GM12878 (cell line): ENCODE measurements around the gene OSBPL2. TPM values are rescaled to one million over a fixed set of nuclear protein-coding genes. Genes with fewer than 3 reads are reported as not detected.

ENCODE experiments used
- ATAC-seq: fragments of 200-7000 bp; cut with Tn5 transposase; 3 replicates; pipeline ENCODE4 v1.9.1; 2020; ENCODE audit warnings: mild to moderate bottlenecking, moderate library complexity
- BruUV-seq: library from RNA; stranded (reverse); fragments of 400-500 nt; replicated peaks from 2 replicates; lab custom pipeline; 2021; lab: Mats Ljungman, UMichigan
- CTCF ChIA-PET: fragments of 300-600 bp; sonication (Branson Sonifier 250); formaldehyde crosslinking; extraction: SDS; loops from one replicate; lab custom pipeline; 2021; ENCODE audit warnings: inconsistent platforms; lab: Yijun Ruan, JAX
- POLR2A ChIA-PET: fragments of 350-600 bp; formaldehyde crosslinking; extraction: SDS; loops from one replicate; lab custom pipeline; 2021; ENCODE audit warnings: inconsistent platforms; lab: Charles Lee
- RAD21 ChIA-PET: fragments of 300-600 bp; sonication (Branson Sonifier 250); formaldehyde crosslinking; loops from one replicate; lab custom pipeline; 2023; ENCODE audit warnings: antibody characterized with exemption; ENCODE audit not compliant: unreplicated experiment; lab: Charles Lee
- SMC1A ChIA-PET: fragments of 300-600 bp; sonication (Branson Sonifier 250); formaldehyde crosslinking; loops from one replicate; lab custom pipeline; 2023; ENCODE audit not compliant: unreplicated experiment, uncharacterized antibody; lab: Charles Lee
- DNase-seq: peaks from one replicate; pipeline ENCODE4 v3.0.0-alpha.2; 2011; ENCODE audit warnings: low read depth, low spot score
- FAIRE-seq: peaks from 3 replicates; lab custom pipeline; 2011; peaks lifted over from hg19 to GRCh38; lab: Jason Lieb, UNC
- H2AFZ ChIP-seq: 2 replicates; pipeline ENCODE4 v1.6.0; 2011; ENCODE audit warnings: low read depth, low read length, control low read depth; ENCODE audit not compliant: control insufficient read depth
- H3K27ac ChIP-seq: 2 replicates; pipeline ENCODE4 v1.5.1; 2011; ENCODE audit warnings: control low read depth; ENCODE audit not compliant: control insufficient read depth, insufficient read depth
- H3K27me3 ChIP-seq, 2 experiments: replicated peaks in 1 of 2; 2 replicates each; pipeline versions ENCODE4 v1.6.0 to v1.6.1; 2011; ENCODE audit warnings: low read length in 1 of 2; ENCODE audit not compliant: control insufficient read depth in 2 of 2, insufficient read depth in 2 of 2
- H3K36me3 ChIP-seq, 2 experiments: 2 replicates each; pipeline ENCODE4 v1.5.1; 2011; ENCODE audit warnings: low read length in 1 of 2; ENCODE audit not compliant: control insufficient read depth in 2 of 2, insufficient read depth in 2 of 2
- H3K4me1 ChIP-seq: 2 replicates; pipeline ENCODE4 v1.6.1; 2011; ENCODE audit warnings: mild to moderate bottlenecking, low read length, moderate library complexity, mixed read lengths; ENCODE audit not compliant: control insufficient read depth, insufficient read depth
- H3K4me2 ChIP-seq: 2 replicates; pipeline ENCODE4 v1.6.0; 2011; ENCODE audit warnings: control low read depth; ENCODE audit not compliant: control insufficient read depth, insufficient read depth
- H3K4me3 ChIP-seq: fragments of 200-600 bp; sonication (generic); 2 replicates; pipeline ENCODE4 v1.5.1; 2016
- H3K79me2 ChIP-seq: 2 replicates; pipeline ENCODE4 v1.6.0; 2011; ENCODE audit warnings: low read length; ENCODE audit not compliant: control insufficient read depth, insufficient read depth
- H3K9ac ChIP-seq: 2 replicates; pipeline ENCODE4 v1.8.0; 2011; ENCODE audit warnings: low read length, control low read depth, mixed read lengths; ENCODE audit not compliant: control insufficient read depth, insufficient read depth
- H3K9me3 ChIP-seq: replicated peaks from 3 replicates; pipeline ENCODE4 v1.5.1; 2011; ENCODE audit warnings: mild to moderate bottlenecking, low read length; ENCODE audit not compliant: control insufficient read depth, insufficient read depth
- H4K20me1 ChIP-seq: 2 replicates; pipeline ENCODE4 v1.6.0; 2011; ENCODE audit not compliant: control insufficient read depth, insufficient read depth
- CHD1 ChIP-seq: IDR thresholded peaks from 2 replicates; pipeline ENCODE4 v1.6.1; 2012; ENCODE audit warnings: low read depth, low read length, improper control_type of control experiment
- HCFC1 ChIP-seq: fragments of 150-350 bp; IDR thresholded peaks from 2 replicates; pipeline ENCODE4 v1.6.1; 2014; ENCODE audit warnings: low read length
- HDAC2 ChIP-seq: fragments of 200-600 bp; sonication (generic); IDR thresholded peaks from 2 replicates; pipeline ENCODE4 v1.6.1; 2017
- JUND ChIP-seq: IDR thresholded peaks from 2 replicates; pipeline ENCODE4 v1.6.1; 2012; ENCODE audit warnings: low read depth, mild to moderate bottlenecking, low read length, improper control_type of control experiment, moderate library complexity
- MTA3 ChIP-seq: IDR thresholded peaks from 2 replicates; pipeline ENCODE4 v1.6.1; 2012; ENCODE audit warnings: low read length, inconsistent platforms, borderline replicate concordance
- MXI1 ChIP-seq: fragments of 150-350 bp; IDR thresholded peaks from 2 replicates; pipeline ENCODE4 v1.6.1; 2011; ENCODE audit warnings: low read depth, mild to moderate bottlenecking, inconsistent platforms, low read length, improper control_type of control experiment
- NBN ChIP-seq: fragments of 450-650 bp; IDR thresholded peaks from 2 replicates; pipeline ENCODE4 v1.6.1; 2016
- NFYB ChIP-seq: IDR thresholded peaks from 2 replicates; pipeline ENCODE4 v1.6.1; 2011; ENCODE audit warnings: low read depth, mild to moderate bottlenecking, low read length, improper control_type of control experiment, moderate library complexity; ENCODE audit not compliant: insufficient read depth
- PAX5 ChIP-seq: IDR thresholded peaks from 2 replicates; pipeline ENCODE4 v1.6.1; 2011; ENCODE audit warnings: low read depth, low read length, borderline replicate concordance
- RELA ChIP-seq: fragments of 450-650 bp; IDR thresholded peaks from 2 replicates; pipeline ENCODE4 v1.8.0; 2014; ENCODE audit warnings: borderline replicate concordance; ENCODE audit not compliant: partially characterized antibody
- REST ChIP-seq: IDR thresholded peaks from 2 replicates; pipeline ENCODE4 v1.6.1; 2012; ENCODE audit warnings: mild to moderate bottlenecking, low read depth, low read length
- SMAD5 ChIP-seq: IDR thresholded peaks from 2 replicates; pipeline ENCODE4 v1.6.1; 2016; ENCODE audit warnings: antibody characterized with exemption, low read depth
- SMC3 ChIP-seq: IDR thresholded peaks from 2 replicates; pipeline ENCODE4 v1.6.1; 2011; ENCODE audit warnings: low read length, improper control_type of control experiment, borderline replicate concordance
- SREBF2 ChIP-seq: IDR thresholded peaks from 2 replicates; pipeline ENCODE4 v1.6.1; 2012; ENCODE audit warnings: mild to moderate bottlenecking, low read length
- SUZ12 ChIP-seq: fragments of 200-600 bp; sonication (generic); IDR thresholded peaks from one replicate; pipeline ENCODE4 v1.6.1; 2018; ENCODE audit warnings: antibody characterized with exemption, mild to moderate bottlenecking; ENCODE audit not compliant: unreplicated experiment
- ZSCAN29 ChIP-seq: fragments of 450-650 bp; IDR thresholded peaks from 2 replicates; pipeline ENCODE4 v1.6.1; 2017; ENCODE audit warnings: mild to moderate bottlenecking, moderate library complexity
- WGBS: methylation state at CpG from one replicate; pipeline ENCODE4 v1.1.6; 2016; ENCODE audit warnings: low lambda C conversion rate; ENCODE audit not compliant: insufficient replicate concordance, insufficient coverage; ENCODE audit errors: missing lambda C conversion rate; 5-methylcytosine and 5-hydroxymethylcytosine counted together
- in situ Hi-C: fragments of 300-500 bp; cut with MboI; formaldehyde crosslinking; loops from 9 replicates; pipeline ENCODE4 v1.14.3; 2018; ENCODE audit warnings: mixed read lengths
- intact Hi-C: fragments of 100-400 bp; cut with micrococcal nuclease; formaldehyde crosslinking; loops from one replicate; pipeline ENCODE4 v1.14.2; 2022; ENCODE audit not compliant: unreplicated experiment
- polyA plus RNA-seq, 11 experiments: library from polyadenylated mRNA; depleted of rRNA in 4 of 11; unstranded in 6 of 11; stranded (reverse) in 5 of 11; fragments of >200 nt; fragmentation: Nextera tagmentation in 4 of 11; fragmentation: Illumina TruSeq in 1 of 11; extraction: Ambion mirVana in 4 of 11; extraction: Trizol in 1 of 11; gene quantifications; 1 replicate in 1 of 11; 2 replicates in 10 of 11; pipeline versions ENCODE4 v1.2.1 to v1.2.3, GENCODE V29; 2011 to 2016; ENCODE audit warnings: inconsistent platforms in 2 of 11, missing spikeins in 2 of 11, low read depth in 1 of 11
- total RNA-seq, 4 experiments: library from RNA; depleted of rRNA in 3 of 4; stranded (reverse); fragments of >200 nt in 3 of 4; fragmentation: Illumina TruSeq in 1 of 4; extraction: Trizol in 1 of 4; gene quantifications; 2 replicates each; pipeline versions ENCODE4 v1.2.1 to v1.2.3, GENCODE V29; 2013 to 2021

Gene OSBPL2
- total and polyA plus RNA-seq, 10 of the 15 experiments (the other 5 are each of a cell fraction or from before 2014, with no cell fraction given) = 2.8 to 22.3 (median 14.7) TPM

GRCh38 chr20:62268228-62268900 lies 30.0 kb downstream of the OSBPL2 start (continued):
- TF ChIP-seq MTA3 = no peak
- TF ChIP-seq NFYB = no peak
- no peak for TF ChIP-seq ZSCAN29

- CTCF ChIA-PET = no interaction called here
- Histone ChIP-seq H3K9ac (no peak overlapping the region), H3K79me2 (no peaks in the 10 kb centered on the region), H3K9me3 (no peaks in the 10 kb centered on the region; the same call in 2 of the 3 replicates), H3K4me2 (no peak overlapping the region), H3K27me3 (no peaks in the 10 kb centered on the region), H3K27ac (no peak overlapping the region), H3K4me1 (no peaks in the 10 kb centered on the region), H3K4me3 (no peak overlapping the region), H3K36me3 (peaks cover 14 to 19% of the 10 kb centered on the region in 2 experiments), H2AFZ (no peak overlapping the region), H4K20me1 (no peaks in the 10 kb centered on the region)
- in situ Hi-C loops (no loop called here), intact Hi-C loops (no loop called here)
- 91% methylated on average over 14 of the region's 14 CpGs for WGBS
- SMC1A ChIA-PET = no interaction called here
- no peak for TF ChIP-seq REST
- TF ChIP-seq CHD1 = no peak
- no peak for TF ChIP-seq PAX5
- no peak for TF ChIP-seq NBN
- no peak for TF ChIP-seq SREBF2
- TF ChIP-seq SMC3 = no peak
- no peak for TF ChIP-seq MXI1
- TF ChIP-seq SUZ12 = no peak
- no peak for TF ChIP-seq SMAD5
- TF ChIP-seq HCFC1 = no peak
- TF ChIP-seq JUND = no peak
- TF ChIP-seq RELA = no peak
- no peak for TF ChIP-seq HDAC2
- no peak for TF ChIP-seq ZSCAN29
- FAIRE-seq = no peak
- no peak for ATAC-seq
- RAD21 ChIA-PET = no interaction called here
- BruUV-seq = no TSS peak
- no peak for DNase-seq
- POLR2A ChIA-PET = no interaction called here
Observed at GRCh38 chr20:62269378-62269777, 31.1 kb downstream of the OSBPL2 start.
